Pancreas (tissue), 10 donors: ENCODE measurements around the gene INSIG2. TPM values are rescaled to one million over a fixed set of nuclear protein-coding genes. Genes with fewer than 3 reads are reported as not detected.

Experiments
- ATAC-seq, 4 donors: fragments of 200-7000 bp; cut with Tn5 transposase; one replicate each; pipeline versions ENCODE4 v1.8.0 to v1.9.1; 2020; ENCODE audit warnings: mild to moderate bottlenecking in 4 of 4, moderate library complexity in 4 of 4
- DNase-seq, 6 donors: peaks; one replicate each; pipeline ENCODE4 v3.0.0-alpha.2; 2020
- FAIRE-seq: peaks from 2 replicates; lab custom pipeline; 2012; peaks lifted over from hg19 to GRCh38; lab: Jason Lieb, UNC
- H3K27ac ChIP-seq, 4 donors: fragments of 200-600 bp; sonication (generic); 1 replicate in 3 of 4; 2 replicates in 1 of 4; pipeline versions ENCODE4 v1.5.0 to v1.8.0; 2020
- H3K27me3 ChIP-seq, 4 donors: fragments of 200-600 bp; one replicate each; pipeline ENCODE4 v1.8.0; 2021
- H3K36me3 ChIP-seq, 3 donors: fragments of 200-600 bp; sonication (generic) in 1 of 3; one replicate each; pipeline versions ENCODE4 v1.5.0 to v1.8.0; 2020 to 2021
- H3K4me1 ChIP-seq, 3 donors: fragments of 200-600 bp; one replicate each; pipeline ENCODE4 v1.8.0; 2021
- H3K4me3 ChIP-seq, 4 donors: fragments of 200-600 bp; sonication (generic) in 2 of 4; one replicate each; pipeline versions ENCODE4 v1.5.0 to v1.8.0; 2020 to 2021
- H3K9me3 ChIP-seq, 4 donors: fragments of 200-600 bp; one replicate each; pipeline ENCODE4 v1.8.0; 2021
- CTCF ChIP-seq, 4 donors: fragments of 200-600 bp; sonication (generic) in 3 of 4; IDR thresholded peaks; one replicate each; pipeline versions ENCODE4 v1.5.0 to v1.8.0; 2021; ENCODE audit warnings: antibody characterized with exemption in 4 of 4
- WGBS, 2 donors: extraction: QIAGEN DNeasy Blood & Tissue Kit; methylation state at CpG; one replicate each; pipeline ENCODE4 v1.1.7; 2013; 5-methylcytosine and 5-hydroxymethylcytosine counted together
- intact Hi-C, 3 donors: fragments of 100-400 bp; cut with DNase I; formaldehyde crosslinking; loops; one replicate each; pipeline versions ENCODE4 v1.11.1 to v1.14.2; 2022
- polyA plus RNA-seq, 2 donors: library from polyadenylated mRNA; stranded (reverse); fragments of 200-250 nt; gene quantifications; one replicate each; pipeline ENCODE4 v1.2.3, GENCODE V29; 2013
- total RNA-seq, 6 donors: library from RNA; stranded (reverse); fragmentation: NEBNext Ultra II Directional in 4 of 6; extraction: Animal tissue kit (Norgen Biotek cat#: 25700) in 4 of 6; gene quantifications; one replicate each; pipeline versions ENCODE4 v1.2.1 to v1.2.4, GENCODE V29; 2021 to 2023
- donor health status: healthy with polysubstance abuse.
- donor health status: DM: no; HTN: no; CAD: no; lungs with moderate emphysema.
- donor health status: DM: no; HTN: no; CAD: no.
- donor health status: control.
- donor health status: control.
- donor health status: Bipolar disorder and iron deficiency.
- donor health status: DM: yes; HTN: yes; CAD: no.
- donor health status: DM: no; HTN: no; CAD: no.
- donor health status: DM: no; HTN: no; CAD: no.
- donor health status: DM: yes; HTN: yes; CAD: no.

Gene INSIG2
- total RNA-seq (10 to 100 TPM in 5 of 6 donors, 1 to 10 TPM in 1; 8.2 to 23.0 (median 14.2) TPM), polyA plus RNA-seq (10 to 100 TPM in 1 of 2 donors, 1 to 10 TPM in 1; 7.9 to 15.6 TPM)

GRCh38 chr2:118088051-118089024, at the start of gene INSIG2:
Gene INSIG2, plus strand, starts transcription at chr2:118088471. Its CDS starts 8,086 bp downstream, at chr2:118096557.
- TF ChIP-seq CTCF (IDR thresholded peaks at IDR 0.05) = no peak
- 0 to 1% methylated on average over 60 to 63 of the region's 63 CpGs for WGBS, 2 donors
- intact Hi-C loops = no loop called here

GRCh38 chr2:118040891-118041290, 47.4 kb upstream of the INSIG2 start:
- H3K36me3 ChIP-seq = no peaks in the 10 kb centered on the region
- no peak overlapping the region for H3K27ac ChIP-seq
- FAIRE-seq = no peak
- no peak for TF ChIP-seq CTCF (IDR thresholded peaks at IDR 0.05)
- peaks cover 0 to 8% (median 0%) of the 10 kb centered on the region in 4 donors for H3K27me3 ChIP-seq
- DNase-seq = no peak
- no peaks in the 10 kb centered on the region for H3K9me3 ChIP-seq
- ATAC-seq = no peak
- no peaks in the 10 kb centered on the region for H3K4me1 ChIP-seq
- intact Hi-C loops = loop anchor here in 2 of 3 donors (10.0 kb wide), 2 partner anchors 154 to 814 kb away; no protein-coding TSS in a partner anchor
- no peak overlapping the region for H3K4me3 ChIP-seq
- 66 to 77% methylated on average over 7 of the region's 7 CpGs for WGBS, 2 donors

More at GRCh38 chr2:118088051-118089024, at the start of gene INSIG2:
- peak; percentile 86 to 94 (median 92) for ATAC-seq
- no peak for FAIRE-seq
- peak within 1 kb of the TSS; percentile 58 to 94 (median 82) for H3K27ac ChIP-seq
- no peaks in the 10 kb centered on the region for H3K36me3 ChIP-seq
- peak within 1 kb of the TSS; percentile 57 to 89 (median 74) for H3K4me3 ChIP-seq
- peaks cover 26 to 54% (median 43%) of the 10 kb centered on the region in 3 donors for H3K4me1 ChIP-seq
- H3K9me3 ChIP-seq = no peaks in the 10 kb centered on the region
- no peaks in the 10 kb centered on the region for H3K27me3 ChIP-seq
- DNase-seq = peak; percentile 91 to 98 (median 96)

- no peak for TF ChIP-seq CTCF (IDR thresholded peaks at IDR 0.05)
- DNase-seq (no peak), ATAC-seq (no peak), FAIRE-seq (no peak)
- intact Hi-C loops = loop anchor here in 2 of 3 donors (10.0 kb wide), 2 partner anchors 151 to 811 kb away; no protein-coding TSS in a partner anchor
- H3K27ac ChIP-seq = no peak overlapping the region
- no peak overlapping the region for H3K4me3 ChIP-seq
- no peaks in the 10 kb centered on the region for H3K36me3 ChIP-seq
- H3K4me1 ChIP-seq = peaks cover 0 to 11% (median 4%) of the 10 kb centered on the region in 3 donors
- 65 to 76% methylated on average over 6 of the region's 6 CpGs for WGBS, 2 donors
- H3K9me3 ChIP-seq = no peaks in the 10 kb centered on the region
- H3K27me3 ChIP-seq = no peaks in the 10 kb centered on the region
Observed at GRCh38 chr2:118044103-118044716, 44.1 kb upstream of the INSIG2 start.

GRCh38 chr2:118044854-118045253, 43.4 kb upstream of the INSIG2 start:
- Histone ChIP-seq H3K9me3 (no peaks in the 10 kb centered on the region), H3K4me1 (peaks cover 0 to 11% (median 4%) of the 10 kb centered on the region in 3 donors), H3K27ac (no peak overlapping the region), H3K4me3 (no peak overlapping the region), H3K36me3 (no peaks in the 10 kb centered on the region), H3K27me3 (no peaks in the 10 kb centered on the region)
- no peak for TF ChIP-seq CTCF (IDR thresholded peaks at IDR 0.05)
- DNase-seq = no peak
- intact Hi-C loops = loop anchor here in 2 of 3 donors (10.0 kb wide), 2 partner anchors 150 to 810 kb away; no protein-coding TSS in a partner anchor
- ATAC-seq = no peak
- FAIRE-seq = no peak
- 75 to 86% methylated on average over 2 of the region's 2 CpGs for WGBS, 2 donors
